Measurements from ENCODE around the gene ZNF80. TPM values are rescaled to one million over a fixed set of nuclear protein-coding genes. Genes with fewer than 3 reads are reported as not detected.

The ZNF80 gene
- total RNA-seq = not detected in 2 replicates

DNA sequence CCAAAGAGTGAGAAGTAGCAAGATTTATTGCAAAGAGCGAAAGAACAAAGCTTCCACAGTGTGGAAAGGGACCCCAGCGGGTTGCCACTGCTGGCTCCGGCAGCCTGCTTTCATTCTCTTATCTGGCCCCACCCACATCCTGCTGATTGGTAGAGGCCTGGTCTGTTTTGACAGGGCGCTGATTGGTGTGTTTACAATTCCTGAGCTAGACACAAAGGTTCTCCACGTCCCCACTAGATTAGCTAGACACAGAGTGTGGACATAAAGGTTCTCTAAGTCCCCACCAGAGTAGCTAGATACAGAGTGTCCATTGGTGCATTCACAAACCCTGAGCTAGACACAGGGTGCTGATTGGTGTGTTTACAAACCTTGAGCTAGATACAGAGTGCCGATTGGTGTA, at the start of gene ZNF80:
ZNF80 (minus strand) TSS at position 101 of the 400 bp plus-strand sequence. CDS start 504 bp downstream, outside the sequence.

Other genes starting within 250 kb of the ZNF80 start
- 1.6 and 2.2 TPM in 2 replicates for gene CCDC191, start 181.1 kb downstream of the ZNF80 start, total RNA-seq
- 30.5 and 33.0 TPM in 2 replicates for gene QTRT2, start 180.8 kb downstream of the ZNF80 start, total RNA-seq
- gene DRD3, start 58.5 kb downstream of the ZNF80 start, total RNA-seq = not detected in 2 replicates
- not detected in 2 replicates for gene TIGIT, start 56.5 kb upstream of the ZNF80 start, total RNA-seq